ENCODE results near the gene SSNA1.
A peak's percentile ranks its signal among the peaks of the same experiment; 100 is the strongest.

SSNA1 gene

GRCh38 chr9:137156567-137157375 lies 31.7 kb upstream of the SSNA1 start:
- peak; percentile 67 for DNase-seq

DNA sequence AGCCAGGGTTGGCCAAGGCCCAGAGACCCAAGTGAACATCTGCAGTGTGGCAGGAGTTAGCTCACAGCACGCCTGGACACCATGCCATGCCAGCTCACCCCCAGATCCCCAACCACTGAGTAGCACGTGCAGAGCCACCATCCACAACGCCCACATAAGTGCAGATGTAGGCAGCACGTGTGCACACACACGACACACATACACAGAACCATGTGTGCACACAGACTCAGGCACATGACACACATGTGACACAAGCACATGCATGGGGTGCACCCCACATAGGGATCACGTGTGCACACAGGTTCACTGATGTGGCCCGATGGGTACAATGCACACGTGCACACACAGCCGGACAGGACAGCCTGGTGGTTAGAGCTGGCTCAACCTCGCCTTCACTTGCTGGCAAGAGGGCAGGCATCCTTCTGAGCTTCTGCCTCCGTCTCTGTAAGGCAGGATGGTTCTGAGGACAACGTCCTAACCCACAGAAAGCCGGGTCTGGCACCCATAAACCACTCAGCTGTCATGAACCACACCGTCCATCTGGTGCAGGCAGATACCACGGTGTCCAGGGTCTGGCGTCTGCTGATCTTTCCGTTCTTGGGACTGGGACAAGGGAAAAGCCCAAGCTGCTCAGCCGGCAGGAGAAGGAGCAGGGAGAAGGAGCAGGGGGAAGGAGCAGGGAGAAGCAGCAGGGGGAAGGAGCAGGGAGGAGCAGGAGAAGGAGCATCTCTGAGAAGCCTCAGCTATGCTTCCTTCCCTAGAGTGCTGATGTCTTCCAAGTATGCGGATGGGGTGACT lies 30.7 kb upstream of the SSNA1 start:
- no peak for DNase-seq

DNA sequence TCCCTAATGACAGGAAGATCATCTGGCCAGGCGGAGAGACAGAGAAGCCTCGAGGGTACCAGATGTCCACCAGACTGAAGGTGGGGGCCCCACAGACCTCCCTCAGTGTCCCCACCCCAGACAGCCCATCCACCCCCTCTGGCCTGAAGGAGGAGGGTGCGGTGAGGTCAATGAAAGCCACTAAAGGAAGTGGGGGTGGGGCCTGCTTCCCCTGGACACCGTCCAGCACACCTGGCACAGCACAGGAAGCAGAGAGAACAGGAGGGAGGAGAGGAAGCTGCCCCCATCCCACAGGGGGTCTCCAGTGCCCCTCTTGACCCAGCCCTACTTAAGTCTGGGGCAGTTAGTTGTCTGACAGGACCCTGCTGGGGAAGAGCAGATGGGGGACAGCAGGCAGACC lies 29.9 kb upstream of the SSNA1 start:
- DNase-seq, result no peak

DNA sequence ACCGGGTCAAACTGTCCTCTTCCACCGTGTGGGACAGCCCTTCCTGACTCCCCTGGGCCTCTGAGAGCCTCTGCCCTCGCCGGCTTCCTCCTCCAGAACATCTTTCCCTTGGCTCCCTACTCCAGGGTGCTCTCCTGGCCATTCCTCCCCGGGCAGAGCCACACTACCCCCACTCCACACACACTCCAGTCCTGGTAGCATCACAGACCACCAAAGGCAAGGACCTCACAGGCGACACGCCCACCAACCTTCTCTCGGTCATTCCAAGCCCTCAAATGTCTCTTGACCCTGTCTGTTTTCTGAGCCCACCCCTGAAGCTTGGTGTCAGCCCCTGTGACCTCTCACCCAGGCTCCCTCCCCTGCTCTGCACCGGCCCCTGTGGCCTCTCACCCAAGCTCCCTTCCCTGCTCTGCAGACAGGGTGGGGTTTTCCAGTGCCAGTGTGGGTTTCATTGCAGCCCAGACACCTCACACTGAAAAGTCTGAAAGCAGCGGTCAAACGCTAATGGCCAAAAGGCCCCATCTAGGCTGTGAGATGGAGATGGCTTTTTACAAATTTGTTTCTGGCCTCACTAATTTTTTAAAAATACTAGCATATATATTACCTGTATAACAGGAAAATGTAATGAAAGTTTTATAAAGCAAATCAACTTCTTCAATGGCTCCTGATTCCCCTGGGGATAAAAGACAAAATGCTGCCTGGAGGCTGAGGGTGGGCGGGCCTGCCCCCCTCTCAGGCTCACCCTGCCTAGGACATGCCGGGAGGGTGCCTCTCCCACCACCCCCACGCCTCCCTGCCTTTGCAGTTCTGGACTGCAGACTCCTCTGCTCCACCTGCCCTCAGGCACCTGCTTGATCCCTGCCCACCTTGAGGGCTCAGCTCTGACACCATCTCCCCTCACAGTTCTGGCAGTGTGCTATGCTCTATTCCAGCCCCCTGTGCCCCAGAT lies 29.1 kb upstream of the SSNA1 start:
- DNase-seq, result no peak

DNA sequence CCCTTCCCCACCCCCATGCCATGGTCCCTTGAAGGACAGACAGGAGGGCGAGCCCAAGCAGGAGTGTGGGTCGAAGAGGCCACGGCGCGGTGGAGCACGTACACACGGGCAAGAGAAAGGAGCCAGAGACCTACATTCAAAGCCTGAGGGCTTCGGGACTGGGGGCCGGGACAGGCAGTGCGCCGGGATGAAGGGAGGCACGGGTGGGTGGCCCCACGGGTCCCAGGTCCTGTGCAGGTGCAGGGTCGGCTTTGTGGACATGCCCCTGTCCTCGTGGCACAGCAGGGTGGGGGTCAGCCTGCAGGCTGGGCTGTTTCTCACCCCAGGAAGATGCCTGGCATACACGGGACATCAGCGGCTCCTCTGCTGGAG lies 28.4 kb upstream of the SSNA1 start:
- no peak for DNase-seq

- DNase-seq, result no peak
Observed at GRCh38 chr9:137160716-137161557, 27.5 kb upstream of the SSNA1 start.

DNA sequence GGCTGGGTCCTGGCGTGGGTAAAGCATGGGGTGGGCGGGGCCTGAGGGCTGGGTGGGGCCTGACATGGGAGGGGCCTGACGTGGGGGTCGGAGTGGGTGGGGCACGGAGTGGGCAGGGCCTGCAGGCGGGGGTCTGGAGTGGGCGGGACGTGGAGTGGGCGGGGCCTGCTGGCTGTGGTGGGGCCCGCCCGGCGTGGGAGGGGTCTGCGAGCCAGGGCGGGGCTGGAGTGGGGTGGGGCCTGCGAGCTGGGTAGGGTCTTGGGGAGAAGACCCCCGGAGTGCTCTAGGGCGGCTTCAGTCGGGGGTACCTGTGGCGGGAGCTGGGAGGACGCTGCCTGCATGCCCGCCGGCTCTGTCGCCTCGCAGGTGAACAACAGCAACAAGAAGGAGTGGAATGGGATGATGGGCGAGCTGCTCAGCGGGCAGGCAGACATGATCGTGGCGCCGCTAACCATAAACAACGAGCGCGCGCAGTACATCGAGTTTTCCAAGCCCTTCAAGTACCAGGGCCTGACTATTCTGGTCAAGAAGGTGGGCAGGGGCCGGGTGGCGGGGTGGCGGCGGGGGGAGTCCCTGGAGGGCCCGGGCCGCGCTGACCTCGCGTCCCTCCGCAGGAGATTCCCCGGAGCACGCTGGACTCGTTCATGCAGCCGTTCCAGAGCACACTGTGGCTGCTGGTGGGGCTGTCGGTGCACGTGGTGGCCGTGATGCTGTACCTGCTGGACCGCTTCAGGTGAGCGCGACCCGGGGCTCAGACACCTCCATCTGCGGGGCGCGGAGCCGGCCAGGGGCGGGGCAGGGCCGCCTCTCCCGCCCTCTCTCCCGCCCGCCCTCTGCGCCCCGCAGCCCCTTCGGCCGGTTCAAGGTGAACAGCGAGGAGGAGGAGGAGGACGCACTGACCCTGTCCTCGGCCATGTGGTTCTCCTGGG lies 26.7 kb upstream of the SSNA1 start:
- DNase-seq, result no peak

DNA sequence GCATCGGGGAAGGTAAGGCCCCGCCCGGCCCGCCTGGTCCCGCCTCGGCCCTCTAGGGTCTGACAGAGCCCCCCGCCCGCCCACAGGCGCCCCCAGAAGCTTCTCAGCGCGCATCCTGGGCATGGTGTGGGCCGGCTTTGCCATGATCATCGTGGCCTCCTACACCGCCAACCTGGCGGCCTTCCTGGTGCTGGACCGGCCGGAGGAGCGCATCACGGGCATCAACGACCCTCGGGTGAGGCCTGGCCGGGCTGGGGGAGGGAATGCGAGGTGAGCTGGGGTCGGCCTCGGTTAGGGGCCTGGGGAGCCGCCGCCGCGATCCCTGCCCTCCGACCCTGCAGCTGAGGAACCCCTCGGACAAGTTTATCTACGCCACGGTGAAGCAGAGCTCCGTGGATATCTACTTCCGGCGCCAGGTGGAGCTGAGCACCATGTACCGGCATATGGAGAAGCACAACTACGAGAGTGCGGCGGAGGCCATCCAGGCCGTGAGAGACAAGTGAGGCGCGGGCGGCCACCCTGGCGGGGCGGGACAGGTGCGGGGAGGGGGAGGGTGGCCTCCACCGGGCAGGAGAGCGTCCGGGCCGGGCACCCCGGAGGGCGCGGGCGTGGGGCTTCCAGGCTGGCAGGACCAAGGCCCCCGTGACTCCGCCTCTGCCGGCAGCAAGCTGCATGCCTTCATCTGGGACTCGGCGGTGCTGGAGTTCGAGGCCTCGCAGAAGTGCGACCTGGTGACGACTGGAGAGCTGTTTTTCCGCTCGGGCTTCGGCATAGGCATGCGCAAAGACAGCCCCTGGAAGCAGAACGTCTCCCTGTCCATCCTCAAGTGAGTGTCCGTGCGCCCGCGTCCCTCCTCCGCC lies 25.7 kb upstream of the SSNA1 start:
- no peak for DNase-seq

DNA sequence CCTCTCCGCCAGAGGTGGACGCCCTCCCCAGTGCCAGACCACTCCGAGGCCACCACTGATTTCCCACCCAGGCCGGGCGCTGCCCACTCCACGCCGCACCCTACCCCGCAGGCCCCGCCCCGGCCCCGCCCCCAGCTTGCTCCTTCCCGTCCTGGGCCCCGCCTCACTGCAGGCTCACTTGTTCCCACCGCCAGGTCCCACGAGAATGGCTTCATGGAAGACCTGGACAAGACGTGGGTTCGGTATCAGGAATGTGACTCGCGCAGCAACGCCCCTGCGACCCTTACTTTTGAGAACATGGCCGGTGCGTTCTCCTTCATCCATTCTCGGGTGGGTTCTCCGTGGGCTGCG lies 25.1 kb upstream of the SSNA1 start:
- DNase-seq, result no peak

GRCh38 chr9:137163805-137164204 lies 24.7 kb upstream of the SSNA1 start:
- no peak for DNase-seq

DNA sequence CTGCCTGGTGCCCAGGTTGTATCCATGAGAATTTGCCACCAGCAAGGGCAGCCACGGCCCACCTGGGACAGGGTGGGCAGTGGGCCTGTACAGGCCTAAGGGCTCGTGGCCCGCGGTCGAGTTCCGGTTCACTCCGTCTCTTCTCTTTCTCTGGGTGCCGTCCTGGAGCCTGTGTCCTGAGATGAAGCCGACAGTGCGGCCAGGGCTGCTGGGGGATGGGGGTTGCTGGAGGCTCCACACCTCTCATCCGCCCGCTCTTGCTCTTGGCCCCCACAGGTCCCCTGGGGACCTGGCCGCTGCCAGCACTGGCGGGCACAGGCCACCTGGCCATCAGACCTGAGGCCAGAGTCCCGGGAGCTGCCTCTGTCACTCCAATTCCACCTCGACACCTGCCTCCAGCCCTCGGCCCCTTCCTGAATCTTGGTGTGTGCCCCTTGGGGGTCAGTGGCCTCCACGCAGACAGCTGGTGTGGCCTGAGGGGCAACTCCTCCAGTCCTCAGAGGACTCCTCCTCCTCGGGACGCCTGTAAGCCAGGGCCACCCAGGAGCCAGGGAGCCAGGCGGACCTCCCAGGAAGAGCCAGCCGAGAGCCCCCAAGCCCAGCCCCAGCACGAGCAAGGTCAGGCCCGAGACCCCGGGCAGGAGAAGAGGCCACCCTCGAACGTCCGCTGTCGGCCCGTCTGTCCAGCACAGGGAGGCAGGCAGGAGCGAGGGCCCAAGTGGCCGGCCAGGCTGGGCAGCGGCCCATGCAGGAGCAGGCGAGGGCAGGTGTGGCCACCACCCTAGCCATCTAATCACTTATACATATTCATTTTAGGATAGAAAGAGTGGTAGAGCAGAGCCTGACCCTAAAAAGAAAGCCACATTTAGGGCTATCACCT lies 23.9 kb upstream of the SSNA1 start:
- no peak for DNase-seq

DNA sequence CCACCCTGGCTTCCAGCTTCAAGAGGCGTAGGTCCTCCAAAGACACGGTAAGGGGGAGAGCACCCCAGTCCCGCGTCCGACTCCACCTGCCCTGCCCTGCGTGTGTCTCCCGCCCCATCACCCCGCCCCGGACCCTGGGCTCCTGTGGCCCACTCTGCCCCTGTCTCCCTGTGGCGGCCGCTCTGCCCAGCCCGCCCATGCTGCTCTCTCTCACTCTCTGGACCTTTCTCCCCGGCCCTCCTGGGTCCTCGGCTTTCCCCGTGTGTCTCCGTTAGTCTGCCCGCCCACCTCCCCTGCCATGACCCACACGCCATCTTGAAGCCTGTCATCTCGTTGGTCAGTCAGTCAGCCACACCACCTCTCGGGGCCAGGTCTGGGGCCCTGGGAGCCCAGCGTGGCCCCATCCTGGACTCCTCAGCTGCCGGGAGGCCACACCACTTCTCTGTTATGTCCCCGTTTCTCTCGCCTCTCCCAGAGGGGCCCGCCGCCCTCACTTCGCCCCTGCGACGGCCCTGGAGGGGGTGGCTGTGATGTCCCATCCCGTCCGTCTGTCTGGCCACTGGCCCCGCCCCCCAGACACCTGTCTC lies 23.1 kb upstream of the SSNA1 start:
- no peak for DNase-seq

DNA sequence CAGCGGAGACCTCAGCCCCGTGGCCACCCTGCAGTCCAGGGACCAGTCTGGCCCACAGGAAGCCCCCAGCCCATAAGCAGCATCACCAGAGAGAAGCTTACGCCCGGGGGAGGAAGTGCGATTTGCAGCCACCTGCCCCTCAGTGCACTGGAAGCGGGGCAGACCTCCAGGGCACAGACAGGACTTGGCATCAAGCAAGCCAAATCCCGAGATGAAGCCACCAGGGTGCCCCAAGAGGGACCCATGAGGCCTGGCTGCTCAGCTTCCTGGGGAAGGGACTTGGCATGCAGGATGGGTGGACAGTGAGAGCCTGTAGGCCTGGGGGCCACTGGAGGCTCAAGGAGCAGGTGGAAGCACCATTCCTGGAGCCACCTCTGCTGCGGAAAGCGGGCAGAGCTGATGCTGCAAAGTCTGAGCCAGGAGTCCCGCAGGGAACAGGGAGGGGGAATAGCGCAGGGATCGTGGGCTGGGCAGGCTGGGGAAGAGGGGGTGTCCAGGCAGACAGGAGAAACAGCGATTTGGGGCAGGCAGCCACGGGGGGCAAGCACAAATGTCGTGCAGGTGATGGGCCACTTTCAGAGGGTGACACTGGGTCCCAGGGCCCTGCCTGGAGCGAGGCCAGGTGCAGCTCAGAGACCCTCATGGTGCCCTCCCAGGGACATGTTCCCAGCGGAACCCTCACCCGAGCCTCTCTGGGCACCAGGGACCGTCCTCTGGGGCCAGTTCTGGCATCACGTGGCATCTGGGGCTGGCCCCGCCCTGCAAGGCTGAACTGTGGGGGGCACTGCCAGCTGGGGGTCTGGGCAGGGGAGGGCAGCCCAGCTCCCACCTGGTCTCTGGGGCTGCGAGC lies 21.9 kb upstream of the SSNA1 start:
- DNase-seq, result no peak

- no peak for DNase-seq
Observed at GRCh38 chr9:137167277-137167746, 21.2 kb upstream of the SSNA1 start.

DNA sequence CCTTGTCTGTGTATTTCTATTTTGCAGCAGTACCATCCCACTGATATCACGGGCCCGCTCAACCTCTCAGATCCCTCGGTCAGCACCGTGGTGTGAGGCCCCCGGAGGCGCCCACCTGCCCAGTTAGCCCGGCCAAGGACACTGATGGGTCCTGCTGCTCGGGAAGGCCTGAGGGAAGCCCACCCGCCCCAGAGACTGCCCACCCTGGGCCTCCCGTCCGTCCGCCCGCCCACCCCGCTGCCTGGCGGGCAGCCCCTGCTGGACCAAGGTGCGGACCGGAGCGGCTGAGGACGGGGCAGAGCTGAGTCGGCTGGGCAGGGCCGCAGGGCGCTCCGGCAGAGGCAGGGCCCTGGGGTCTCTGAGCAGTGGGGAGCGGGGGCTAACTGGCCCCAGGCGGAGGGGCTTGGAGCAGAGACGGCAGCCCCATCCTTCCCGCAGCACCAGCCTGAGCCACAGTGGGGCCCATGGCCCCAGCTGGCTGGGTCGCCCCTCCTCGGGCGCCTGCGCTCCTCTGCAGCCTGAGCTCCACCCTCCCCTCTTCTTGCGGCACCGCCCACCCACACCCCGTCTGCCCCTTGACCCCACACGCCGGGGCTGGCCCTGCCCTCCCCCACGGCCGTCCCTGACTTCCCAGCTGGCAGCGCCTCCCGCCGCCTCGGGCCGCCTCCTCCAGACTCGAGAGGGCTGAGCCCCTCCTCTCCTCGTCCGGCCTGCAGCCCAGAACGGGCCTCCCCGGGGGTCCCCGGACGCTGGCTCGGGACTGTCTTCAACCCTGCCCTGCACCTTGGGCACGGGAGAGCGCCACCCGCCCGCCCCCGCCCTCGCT lies 20.5 kb upstream of the SSNA1 start:
- no peak for DNase-seq

DNA sequence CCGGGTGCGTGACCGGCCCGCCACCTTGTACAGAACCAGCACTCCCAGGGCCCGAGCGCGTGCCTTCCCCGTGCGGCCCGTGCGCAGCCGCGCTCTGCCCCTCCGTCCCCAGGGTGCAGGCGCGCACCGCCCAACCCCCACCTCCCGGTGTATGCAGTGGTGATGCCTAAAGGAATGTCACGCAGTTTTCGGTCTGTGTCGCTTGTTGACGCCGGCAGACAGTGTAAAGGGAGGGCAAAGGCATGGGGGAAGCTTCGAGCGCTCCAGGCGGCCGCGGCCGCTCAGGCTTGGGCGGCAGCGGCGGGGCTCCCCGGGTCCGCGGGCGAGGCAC lies 19.9 kb upstream of the SSNA1 start:
- DNase-seq, result no peak

Data from activated T-cell treated with anti-CD3 and anti-CD28 coated beads for 4 hours (primary cell).